Stimulated activated CD4-positive, alpha-beta T cell treated with anti-CD3 and anti-CD28 coated beads, Interleukin-4, amount 100 ng/mL, for 4 hours (primary cell): ENCODE results near the gene COL4A4.
"Not testable (repeated sequence)": the region's sequence is repeated elsewhere in the genome, so short reads cannot be mapped to it uniquely, and the experiment has no call there.

ENCODE experiments used
- DNase-seq, 2 experiments: peaks; one replicate each; pipeline ENCODE4 v3.0.0-alpha.2; 2020

The COL4A4 gene

DNA sequence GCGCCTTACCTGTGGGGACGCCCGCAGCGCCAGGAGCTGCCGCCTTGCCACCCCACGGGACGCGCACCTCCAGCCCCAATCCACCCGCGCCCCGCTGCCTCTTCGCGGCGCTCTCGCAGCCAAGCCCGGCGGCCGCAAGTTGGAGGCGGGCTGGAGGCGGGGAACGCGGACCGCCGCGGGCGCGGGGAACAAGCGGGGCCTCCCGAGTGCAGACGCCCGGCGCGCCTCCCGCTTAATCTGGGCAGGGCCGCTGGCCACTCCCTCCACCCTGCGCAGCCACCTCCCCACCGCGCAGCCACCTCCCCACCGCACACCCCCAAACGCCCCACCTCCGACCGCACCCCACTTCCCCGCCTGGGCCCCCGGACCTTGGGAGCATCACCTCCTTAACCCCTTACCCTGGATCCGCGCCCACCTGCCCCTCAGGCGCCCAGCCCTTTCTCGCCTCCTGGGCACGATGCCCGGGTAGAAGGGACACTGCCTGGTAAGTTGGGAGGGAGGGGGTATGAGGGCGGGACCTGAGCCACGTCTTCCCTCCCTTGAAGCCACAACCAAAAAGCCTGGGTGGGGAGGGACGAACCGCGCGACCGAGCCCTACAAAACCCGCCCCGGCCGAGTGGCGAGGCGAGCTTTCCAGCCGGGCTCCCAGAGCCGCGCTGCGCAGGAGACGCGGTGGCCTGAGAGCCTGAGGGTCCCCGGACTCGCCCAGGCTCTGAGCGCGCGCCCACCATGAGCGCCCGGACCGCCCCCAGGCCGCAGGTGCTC, at the start of gene COL4A4, which contains the start of gene COL4A3:
Gene COL4A4 (minus strand): TSS at position 208 of the 765 bp plus-strand sequence. CDS start 16,722 bp downstream, outside the sequence.
Gene COL4A3 (plus strand): TSS at position 627 of the 765 bp plus-strand sequence. CDS start 103 bp downstream, at position 730.
- DNase-seq, result no peak

DNA sequence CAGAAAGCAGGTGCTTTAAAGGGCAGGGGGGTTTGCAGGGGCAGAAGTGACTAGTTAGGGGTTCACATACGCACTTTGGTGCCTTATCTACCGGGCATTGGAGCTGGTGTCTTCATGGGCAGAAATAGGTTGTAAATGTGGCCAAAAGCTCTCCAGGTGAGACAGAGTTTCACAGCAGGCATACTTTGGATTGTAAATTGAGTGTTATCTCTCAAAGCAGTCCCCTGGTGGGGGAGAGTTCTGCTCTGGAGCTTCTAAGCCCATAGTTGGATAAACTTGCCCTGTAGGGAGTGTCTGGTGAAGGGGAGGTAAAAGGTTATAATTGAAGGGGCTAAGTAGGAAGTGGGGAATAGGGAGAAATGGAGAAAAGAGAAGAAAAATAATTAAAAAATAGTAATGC, 43.6 kb upstream of the COL4A4 start:
- DNase-seq, result no peak

GRCh38 chr2:227206406-227206805, 42.4 kb upstream of the COL4A4 start:
- DNase-seq, result no peak

GRCh38 chr2:227205701-227206100, 41.7 kb upstream of the COL4A4 start:
- DNase-seq, result no peak

DNA sequence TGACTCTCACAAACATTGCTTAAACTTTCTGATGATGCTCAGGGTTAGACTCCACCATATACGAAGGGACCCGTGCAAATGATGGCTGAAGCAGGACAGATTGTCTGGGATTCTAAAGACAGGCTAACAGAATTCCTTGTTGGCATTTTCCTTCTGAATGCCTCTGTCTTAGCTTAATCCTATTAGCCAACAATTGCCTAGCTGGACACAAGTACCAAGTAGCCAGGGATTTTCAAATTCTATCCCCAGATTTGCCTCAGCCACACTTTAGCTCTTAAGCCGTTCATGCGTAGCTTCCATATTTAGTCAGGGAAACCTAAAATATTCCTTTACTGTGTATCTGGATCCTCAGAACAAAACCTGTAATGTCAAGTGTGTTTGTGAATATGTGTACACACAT, 40.4 kb upstream of the COL4A4 start:
- DNase-seq, result no peak

GRCh38 chr2:227201771-227202170, 37.8 kb upstream of the COL4A4 start:
- DNase-seq, result no peak

GRCh38 chr2:227198866-227199265, 34.9 kb upstream of the COL4A4 start:
- DNase-seq, result no peak

DNA sequence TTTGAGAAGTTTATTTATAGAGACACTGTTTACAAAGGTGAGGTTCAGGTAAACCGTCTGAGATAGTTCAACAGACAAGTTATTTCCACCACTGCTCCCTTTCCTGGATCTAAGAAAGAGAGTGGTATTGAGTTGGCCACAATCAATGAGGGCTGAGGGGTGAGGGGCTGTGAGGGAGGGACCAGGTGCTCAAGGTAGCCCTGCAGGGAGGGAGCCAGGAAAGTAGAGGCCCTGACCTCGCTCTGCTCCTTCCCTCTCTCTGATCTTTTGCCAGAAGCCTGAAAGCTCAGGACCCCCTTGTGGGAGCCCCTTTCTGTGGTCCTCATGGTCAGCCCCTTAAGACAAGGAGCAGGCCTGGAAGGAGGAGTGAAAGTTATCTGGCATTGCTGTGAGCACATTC, 30.2 kb upstream of the COL4A4 start:
- DNase-seq, result no peak

DNA sequence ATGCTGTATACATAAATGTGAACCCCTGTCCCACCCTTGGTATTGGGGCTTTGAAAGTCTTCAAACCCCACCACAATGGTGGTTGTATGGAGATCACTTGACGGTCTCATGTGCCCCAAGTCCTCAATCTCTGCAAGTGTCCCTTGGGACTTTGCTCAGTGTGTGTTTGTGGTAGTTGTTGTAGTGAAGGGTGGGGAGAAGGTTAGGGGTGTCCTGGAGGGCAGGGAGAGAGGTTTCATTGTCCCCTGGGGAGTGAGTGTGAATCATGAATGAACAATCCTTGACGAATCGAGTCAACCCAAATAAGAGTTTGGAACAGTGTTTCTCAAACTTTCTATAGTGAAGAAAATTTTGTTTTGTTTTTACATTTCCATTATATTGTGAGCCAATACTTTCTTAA, 28.5 kb upstream of the COL4A4 start:
- no peak for DNase-seq

DNA sequence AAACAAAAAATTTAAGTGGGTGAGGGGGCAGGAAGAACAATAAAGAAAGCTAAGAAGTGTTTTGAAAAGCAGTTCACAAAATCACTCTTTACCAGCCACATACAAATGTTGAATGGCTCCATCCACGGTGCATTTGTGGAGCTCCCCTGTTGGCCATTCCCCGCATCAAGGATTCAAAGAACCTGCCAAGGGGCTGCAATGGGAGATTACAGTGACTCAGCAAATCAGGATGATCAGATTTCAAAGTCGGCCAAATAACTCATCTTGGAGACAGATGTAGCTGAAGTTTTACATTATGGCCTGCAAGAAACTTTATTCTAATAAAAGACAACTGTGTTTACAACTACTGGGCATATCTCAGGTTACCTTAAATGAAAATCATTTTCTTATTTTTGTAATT, 27.4 kb upstream of the COL4A4 start:
- no peak for DNase-seq

GRCh38 chr2:227188292-227188691, 24.3 kb upstream of the COL4A4 start:
- DNase-seq, result no peak

DNA sequence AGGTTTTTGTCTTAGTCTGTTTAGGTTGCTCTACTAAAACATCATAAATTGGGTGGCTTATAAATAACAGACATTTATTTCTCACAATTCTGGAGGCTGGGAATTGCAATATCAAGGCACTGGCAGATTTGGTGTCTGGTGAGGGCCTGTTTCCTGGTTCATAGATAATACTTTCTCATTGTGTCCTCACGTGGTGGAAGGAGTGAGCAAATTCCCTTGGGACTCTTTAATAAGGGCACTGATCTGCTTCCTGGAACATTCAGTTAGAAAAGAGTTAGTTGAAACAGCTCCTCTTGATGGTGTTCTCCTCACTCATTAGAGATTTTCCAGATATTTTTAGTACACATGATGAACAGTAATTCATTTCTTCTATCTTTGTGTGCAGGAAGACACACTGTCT, 22.7 kb upstream of the COL4A4 start:
- DNase-seq, result no peak

- DNase-seq, result no peak
Observed at GRCh38 chr2:227185615-227186232, 21.7 kb upstream of the COL4A4 start.

GRCh38 chr2:227183657-227184367, 19.8 kb upstream of the COL4A4 start:
- no peak for DNase-seq

DNA sequence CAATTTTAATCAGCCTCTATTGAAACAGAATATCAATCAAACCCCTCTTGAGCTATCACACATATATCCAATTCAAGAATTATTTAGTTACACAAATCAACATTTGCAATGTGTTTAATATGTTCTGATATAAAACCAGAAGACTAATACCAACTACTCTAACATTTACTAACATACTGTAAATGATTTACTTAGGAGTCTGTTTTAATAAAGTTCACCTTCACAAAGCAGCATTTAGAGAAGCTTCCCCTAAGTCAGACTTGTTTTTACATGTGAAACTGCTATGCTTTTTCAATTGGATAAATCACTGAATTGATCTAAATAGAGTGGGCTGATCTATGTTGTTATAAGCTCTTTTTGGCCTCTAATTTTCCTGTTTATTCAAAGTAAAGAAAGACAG, 18.8 kb upstream of the COL4A4 start:
- no peak for DNase-seq

DNA sequence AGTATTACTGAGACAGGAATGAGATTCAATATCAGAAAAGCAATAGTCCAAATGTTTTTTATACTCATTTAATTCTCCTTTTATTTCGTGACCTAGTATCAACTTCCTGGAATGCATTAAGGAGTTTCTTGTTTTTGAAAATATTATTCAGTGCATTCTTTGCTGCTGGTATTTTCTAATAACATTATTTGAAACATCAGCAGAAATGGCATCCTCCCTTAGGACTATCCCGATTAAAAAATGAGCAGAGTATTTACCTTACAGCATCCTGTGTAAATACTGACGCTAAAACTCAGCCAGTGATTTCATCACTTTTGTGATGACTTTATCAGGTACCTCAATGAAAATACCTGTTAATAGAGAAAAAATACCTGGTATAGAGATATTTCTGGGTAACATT, 16.8 kb upstream of the COL4A4 start:
- no peak for DNase-seq

GRCh38 chr2:227179988-227180685, 16.1 kb upstream of the COL4A4 start:
- DNase-seq, result no peak

DNA sequence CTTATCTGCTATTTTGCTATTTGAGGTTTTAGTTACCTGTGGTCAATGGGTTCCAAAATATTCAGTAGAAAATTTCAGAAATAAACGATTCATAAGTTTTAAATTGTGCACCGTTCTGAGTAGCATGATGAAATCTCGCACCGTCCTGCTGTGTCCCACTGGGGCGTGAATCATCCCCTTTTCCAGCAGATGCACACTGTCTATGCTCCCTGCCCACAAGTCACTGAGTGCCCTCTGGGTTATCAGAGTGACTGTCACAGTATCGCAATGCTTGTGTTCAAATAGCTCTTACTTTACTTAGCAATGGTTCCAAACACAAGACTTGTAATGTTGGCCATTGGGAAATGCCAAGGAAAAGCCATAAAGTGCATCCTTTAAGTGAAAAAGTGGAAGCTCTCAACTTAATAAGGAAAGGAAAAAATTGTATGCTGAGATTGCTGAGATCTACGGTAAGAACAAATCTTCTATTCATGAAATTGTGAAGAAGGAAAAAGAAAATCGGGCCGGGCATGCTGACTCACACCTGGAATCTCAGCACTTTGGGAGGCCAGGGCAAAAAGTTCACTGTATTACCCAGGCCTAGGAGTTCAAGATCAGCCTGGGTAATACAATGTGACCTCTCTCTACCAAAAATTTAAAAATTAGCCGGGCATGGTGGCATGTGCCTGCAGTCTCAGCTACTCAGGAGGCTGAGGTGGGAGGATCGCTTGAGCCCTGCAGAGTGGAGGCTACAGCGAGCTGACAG, 13.8 kb upstream of the COL4A4 start:
- no peak for DNase-seq

DNA sequence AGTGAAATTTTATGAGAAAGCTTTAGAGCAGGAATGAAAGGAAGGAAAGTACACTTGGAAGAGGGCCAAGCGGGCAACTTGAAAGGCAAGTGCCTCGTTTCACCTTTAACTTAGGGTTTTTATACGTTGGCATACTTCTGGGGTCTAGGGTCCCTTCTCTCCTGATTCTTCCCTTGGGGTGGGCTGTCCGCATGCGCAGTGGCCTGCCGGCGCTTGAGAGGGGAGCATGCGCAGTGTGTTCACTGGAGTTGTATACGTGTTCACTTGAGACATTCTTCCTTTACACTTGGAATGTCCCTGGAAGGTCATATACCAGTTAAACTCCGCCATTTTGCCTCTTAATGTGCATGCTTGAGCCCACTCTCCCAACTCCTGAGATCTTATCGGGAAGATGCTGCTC, 7.8 kb upstream of the COL4A4 start:
- not testable (repeated sequence) for DNase-seq

DNA sequence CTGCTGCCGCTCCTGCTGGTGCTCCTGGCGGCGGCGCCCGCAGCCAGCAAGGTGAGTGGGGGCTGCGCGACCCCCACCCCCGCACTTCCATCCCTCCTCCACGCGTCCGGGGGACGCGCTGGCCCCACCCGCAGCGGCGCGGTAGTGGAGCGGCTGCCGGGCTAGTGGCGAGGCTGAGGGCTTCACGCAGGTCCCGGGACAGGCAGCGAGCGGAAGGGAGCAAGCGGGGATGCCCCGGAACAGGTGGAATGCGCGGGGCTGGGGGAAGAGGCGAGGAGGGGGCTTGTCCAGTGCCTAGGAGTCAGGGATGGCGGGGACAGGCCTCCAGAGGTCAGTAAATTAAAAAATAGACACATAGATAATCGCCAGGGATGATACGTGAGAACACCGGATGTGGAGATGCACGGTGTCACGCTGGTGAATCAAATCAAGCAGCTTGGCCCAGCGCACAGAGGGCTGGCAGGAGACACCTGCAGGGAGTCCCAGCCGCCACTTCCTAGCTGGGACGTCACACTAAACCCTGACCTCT, 822 bp upstream of the COL4A4 start:
- no peak for DNase-seq

GRCh38 chr2:227163485-227163997, 464 bp downstream of the COL4A4 start:
- DNase-seq, result no peak

DNA sequence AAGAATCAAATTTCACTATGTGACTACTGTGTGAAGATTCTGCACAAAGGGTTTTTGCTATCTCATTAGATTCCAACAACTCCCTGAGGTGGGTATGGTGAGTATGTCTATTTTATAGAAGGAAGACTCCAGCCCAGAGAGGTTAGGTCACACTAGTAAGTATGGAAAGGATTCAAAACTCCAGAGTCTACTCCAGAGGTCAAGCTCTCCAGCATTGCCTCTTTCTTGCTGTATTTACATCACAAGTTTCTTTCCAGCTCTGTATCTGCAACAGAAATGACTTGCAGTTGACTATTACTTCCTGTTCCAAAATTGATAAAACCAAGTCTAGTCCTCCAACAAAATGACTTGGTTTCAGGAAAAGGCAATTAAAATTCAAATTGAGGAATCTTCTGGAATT, 2.1 kb downstream of the COL4A4 start:
- DNase-seq, result no peak
